ENCODE measurements around the gene SEMA5A.

DNA sequence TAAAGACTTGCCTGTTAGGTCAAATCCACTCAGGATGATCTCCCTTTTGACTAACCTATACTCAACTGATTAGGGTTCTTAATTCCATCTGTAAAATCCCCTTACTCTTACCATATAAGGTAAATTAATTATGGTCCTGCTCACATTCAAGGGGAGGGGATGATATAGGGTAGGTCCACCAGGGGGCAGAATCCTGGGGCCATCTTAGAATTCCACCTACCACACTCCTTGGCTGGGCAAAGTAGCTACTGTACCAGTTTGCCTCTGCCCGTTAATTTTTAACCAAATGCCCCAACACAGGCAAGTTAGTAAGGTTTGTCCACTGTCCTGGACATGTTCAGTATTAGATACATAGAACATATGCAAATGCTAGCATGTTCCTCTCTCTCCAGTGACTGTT, 262.4 kb downstream of the SEMA5A start:
- TF ChIP-seq POLR2A (IDR thresholded peaks at IDR 0.05; ENCODE audit: low read length) (no peak), GATA1 (IDR thresholded peaks at IDR 0.05; ENCODE audit: low read depth, low read length) (no peak)

All from erythroblast (primary cell).